HUES64 (cell line): ENCODE data around the gene PREPL.

ENCODE experiments used
- H3K27ac ChIP-seq: 2 replicates; pipeline ENCODE4 v1.7.0; 2013; ENCODE audit warnings: low read depth, low read length, inconsistent platforms
- H3K27me3 ChIP-seq: 2 replicates; pipeline ENCODE4 v1.6.1; 2013; ENCODE audit warnings: mild to moderate bottlenecking, low read length; ENCODE audit not compliant: insufficient read depth
- H3K36me3 ChIP-seq: 2 replicates; pipeline ENCODE4 v1.6.1; 2013; ENCODE audit warnings: mild to moderate bottlenecking, low read length; ENCODE audit not compliant: insufficient read depth
- H3K4me1 ChIP-seq: 2 replicates; pipeline ENCODE4 v1.6.1; 2013; ENCODE audit warnings: mild to moderate bottlenecking, low read length, moderate library complexity; ENCODE audit not compliant: insufficient read depth
- H3K4me3 ChIP-seq: 2 replicates; pipeline ENCODE4 v1.5.1; 2013; ENCODE audit warnings: mild to moderate bottlenecking, low read length, moderate library complexity
- H3K9ac ChIP-seq: 2 replicates; pipeline ENCODE4 v1.6.1; 2013; ENCODE audit warnings: mild to moderate bottlenecking, low read depth, low read length
- H3K9me3 ChIP-seq: 2 replicates; pipeline ENCODE4 v1.6.1; 2013; ENCODE audit warnings: low read depth, low read length; ENCODE audit not compliant: insufficient read depth
- WGBS: fragments of 150-250, 120-280 bp; methylation state at CpG from one replicate; pipeline ENCODE4 v1.1.7; 2013; ENCODE audit warnings: missing lambda C conversion rate; 5-methylcytosine and 5-hydroxymethylcytosine counted together

The PREPL gene

GRCh38 chr2:44295633-44296359, 65.5 kb downstream of the PREPL start:
- H3K27ac ChIP-seq = no peak overlapping the region
- H3K27me3 ChIP-seq = no peaks in the 10 kb centered on the region
- H3K4me1 ChIP-seq = peaks cover 7% of the 10 kb centered on the region; the same call in 1 of the 2 replicates
- no peaks in the 10 kb centered on the region for H3K36me3 ChIP-seq
- no peak overlapping the region for H3K4me3 ChIP-seq
- no peak overlapping the region for H3K9ac ChIP-seq
- 85% methylated on average over 8 of the region's 8 CpGs for WGBS
- no peaks in the 10 kb centered on the region for H3K9me3 ChIP-seq

- no peaks in the 10 kb centered on the region for H3K9me3 ChIP-seq
These were observed 66.2 kb downstream of the PREPL start for GRCh38 chr2:44295113-44295512.

GRCh38 chr2:44291281-44292248, 69.7 kb downstream of the PREPL start:
- Histone ChIP-seq H3K27ac (no peak overlapping the region), H3K36me3 (no peaks in the 10 kb centered on the region), H3K9ac (no peak overlapping the region), H3K4me1 (peaks cover 13% of the 10 kb centered on the region), H3K4me3 (no peak overlapping the region), H3K9me3 (no peaks in the 10 kb centered on the region), H3K27me3 (no peaks in the 10 kb centered on the region)
- WGBS = 74% methylated on average over 7 of the region's 8 CpGs

More at GRCh38 chr2:44295113-44295512, 66.2 kb downstream of the PREPL start:
- no peaks in the 10 kb centered on the region for H3K27me3 ChIP-seq
- H3K36me3 ChIP-seq = no peaks in the 10 kb centered on the region
- H3K4me3 ChIP-seq = no peak overlapping the region
- 95% methylated on average over 5 of the region's 5 CpGs for WGBS
- H3K27ac ChIP-seq = no peak overlapping the region
- peaks cover 12% of the 10 kb centered on the region for H3K4me1 ChIP-seq
- no peak overlapping the region for H3K9ac ChIP-seq

GRCh38 chr2:44290261-44290660, 71.0 kb downstream of the PREPL start:
- Histone ChIP-seq H3K36me3 (no peaks in the 10 kb centered on the region), H3K9me3 (no peaks in the 10 kb centered on the region), H3K4me3 (no peak overlapping the region), H3K27me3 (no peaks in the 10 kb centered on the region), H3K27ac (no peak overlapping the region), H3K4me1 (peaks cover 9% of the 10 kb centered on the region), H3K9ac (no peak overlapping the region)
- WGBS = 67% methylated on average over 3 of the region's 4 CpGs

- Histone ChIP-seq H3K9ac (no peak overlapping the region), H3K27ac (no peak overlapping the region), H3K27me3 (no peaks in the 10 kb centered on the region), H3K9me3 (no peaks in the 10 kb centered on the region), H3K36me3 (no peaks in the 10 kb centered on the region), H3K4me3 (no peak overlapping the region), H3K4me1 (peaks cover 9% of the 10 kb centered on the region)
- 93% methylated on average over 5 of the region's 6 CpGs for WGBS
These were observed 74.2 kb downstream of the PREPL start for GRCh38 chr2:44286884-44287638.

GRCh38 chr2:44286119-44286883, 75.0 kb downstream of the PREPL start:
- no peak overlapping the region for H3K27ac ChIP-seq
- no peak overlapping the region for H3K4me3 ChIP-seq
- H3K9me3 ChIP-seq = no peaks in the 10 kb centered on the region
- H3K4me1 ChIP-seq = peaks cover 7% of the 10 kb centered on the region
- 98% methylated on average over 25 of the region's 26 CpGs for WGBS
- no peak overlapping the region for H3K9ac ChIP-seq
- no peaks in the 10 kb centered on the region for H3K36me3 ChIP-seq
- no peaks in the 10 kb centered on the region for H3K27me3 ChIP-seq

- H3K4me3 ChIP-seq = no peak overlapping the region
- H3K36me3 ChIP-seq = no peaks in the 10 kb centered on the region
- H3K9ac ChIP-seq = no peak overlapping the region
- 91% methylated on average over 5 of the region's 5 CpGs for whole genome bisulfite sequencing
- no peaks in the 10 kb centered on the region for H3K9me3 ChIP-seq
- H3K4me1 ChIP-seq = peaks cover 2% of the 10 kb centered on the region; the same call in 1 of the 2 replicates
- H3K27ac ChIP-seq = no peak overlapping the region
- no peaks in the 10 kb centered on the region for H3K27me3 ChIP-seq
These were observed 76.1 kb downstream of the PREPL start for GRCh38 chr2:44285174-44285573.

- no peaks in the 10 kb centered on the region for H3K27me3 ChIP-seq
- no peaks in the 10 kb centered on the region for H3K36me3 ChIP-seq
- H3K9me3 ChIP-seq = no peaks in the 10 kb centered on the region
- no peak overlapping the region for H3K9ac ChIP-seq
- H3K4me1 ChIP-seq = no peaks in the 10 kb centered on the region
- H3K27ac ChIP-seq = no peak overlapping the region
- WGBS = 93% methylated on average over 1 of the region's 1 CpG
- no peak overlapping the region for H3K4me3 ChIP-seq
These were observed 78.1 kb downstream of the PREPL start for GRCh38 chr2:44283116-44283666.

- H3K36me3 ChIP-seq = no peaks in the 10 kb centered on the region
- no peak overlapping the region for H3K9ac ChIP-seq
- no peaks in the 10 kb centered on the region for H3K27me3 ChIP-seq
- WGBS = 95% methylated on average over 1 of the region's 1 CpG
- no peaks in the 10 kb centered on the region for H3K4me1 ChIP-seq
- H3K9me3 ChIP-seq = no peaks in the 10 kb centered on the region
- no peak overlapping the region for H3K27ac ChIP-seq
- no peak overlapping the region for H3K4me3 ChIP-seq
These were observed 80.4 kb downstream of the PREPL start for GRCh38 chr2:44280869-44281268.

GRCh38 chr2:44277541-44277940, 83.8 kb downstream of the PREPL start:
- WGBS = 85% methylated on average over 1 of the region's 1 CpG
- H3K4me3 ChIP-seq = no peak overlapping the region
- no peak overlapping the region for H3K27ac ChIP-seq

More at GRCh38 chr2:44277541-44277940, 83.8 kb downstream of the PREPL start:
- no peaks in the 10 kb centered on the region for H3K4me1 ChIP-seq
- H3K9ac ChIP-seq = no peak overlapping the region
- H3K9me3 ChIP-seq = no peaks in the 10 kb centered on the region
- H3K27me3 ChIP-seq = no peaks in the 10 kb centered on the region
- no peaks in the 10 kb centered on the region for H3K36me3 ChIP-seq
